Measurements from ENCODE around the gene TICRR.

The TICRR gene

DNA sequence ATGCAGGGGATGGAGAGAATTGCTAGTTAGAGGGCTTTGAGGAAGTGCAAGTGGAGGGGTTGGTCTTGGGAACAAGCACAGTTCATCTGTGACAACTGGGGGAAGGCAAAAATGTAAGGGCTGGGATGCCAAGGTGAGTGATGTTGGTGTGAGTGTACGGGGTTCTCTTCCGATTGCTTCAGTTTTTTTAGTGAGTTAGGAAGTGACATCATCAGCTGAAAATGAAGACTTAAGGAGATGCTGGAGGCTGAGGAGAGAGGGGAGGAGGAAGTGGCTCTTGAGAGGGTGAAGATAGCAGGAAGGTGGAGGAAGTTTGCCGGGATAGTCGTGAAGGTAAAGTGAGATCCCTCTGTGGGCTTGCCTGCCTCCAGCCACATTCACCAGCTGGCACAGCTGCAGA lies 12.7 kb downstream of the TICRR start:
- H3K4ac ChIP-seq (ENCODE audit: low read depth, low read length), result no peak overlapping the region
- no peak overlapping the region for H4K8ac ChIP-seq (ENCODE audit: low read depth, low read length)
- no peak overlapping the region for H3K4me3 ChIP-seq (ENCODE audit: low read depth, low read length)
- H3K79me2 ChIP-seq (ENCODE audit: control insufficient read depth, insufficient read depth, low read length, poor library complexity), result no peaks in the 10 kb centered on the region
- H3K23ac ChIP-seq (ENCODE audit: low read length), result no peak overlapping the region
- H2AFZ ChIP-seq (ENCODE audit: insufficient read depth, low read length, poor library complexity), result no peak overlapping the region
- no peak overlapping the region for H3K9ac ChIP-seq (ENCODE audit: low read length)
- no peak overlapping the region for H2BK12ac ChIP-seq (ENCODE audit: low read length)
- no peak overlapping the region for H3K14ac ChIP-seq (ENCODE audit: low read length)
- H4K12ac ChIP-seq (ENCODE audit: low read depth, low read length), result no peak overlapping the region
- H4K91ac ChIP-seq (ENCODE audit: low read depth, low read length), result no peak overlapping the region
- H3K27ac ChIP-seq (ENCODE audit: low read depth, low read length), result no peak overlapping the region
- WGBS (ENCODE audit: extremely low coverage, insufficient coverage, insufficient read length), result no CpG with 5 or more reads among the region's 4 CpGs
- H3K79me1 ChIP-seq (ENCODE audit: low read length), result no peaks in the 10 kb centered on the region
- peaks cover 17 to 41% of the 10 kb centered on the region in 2 experiments for H3K36me3 ChIP-seq (ENCODE audit: control insufficient read depth in 1 of 2, insufficient read depth in 2 of 2, low read length in 2 of 2)
- peak in 1 of 2 donors; percentile 47 for DNase-seq
- H3K9me3 ChIP-seq (ENCODE audit: insufficient read depth, low read depth, low read length), result no peaks in the 10 kb centered on the region
- no peak overlapping the region for H2BK5ac ChIP-seq (ENCODE audit: low read depth, low read length, poor library complexity)
- H3K18ac ChIP-seq (ENCODE audit: low read length), result no peak overlapping the region
- no peaks in the 10 kb centered on the region for H3K4me1 ChIP-seq (ENCODE audit: control insufficient read depth in 1 of 2, insufficient read depth in 2 of 2, low read length in 2 of 2)
- no peak overlapping the region for H2BK120ac ChIP-seq (ENCODE audit: insufficient read depth, low read length, poor library complexity)
- no peaks in the 10 kb centered on the region for H3K27me3 ChIP-seq (ENCODE audit: insufficient read depth, low read length)
- H2AK5ac ChIP-seq (ENCODE audit: low read length), result no peak overlapping the region
- no peak overlapping the region for H3K4me2 ChIP-seq (ENCODE audit: low read length)

DNA sequence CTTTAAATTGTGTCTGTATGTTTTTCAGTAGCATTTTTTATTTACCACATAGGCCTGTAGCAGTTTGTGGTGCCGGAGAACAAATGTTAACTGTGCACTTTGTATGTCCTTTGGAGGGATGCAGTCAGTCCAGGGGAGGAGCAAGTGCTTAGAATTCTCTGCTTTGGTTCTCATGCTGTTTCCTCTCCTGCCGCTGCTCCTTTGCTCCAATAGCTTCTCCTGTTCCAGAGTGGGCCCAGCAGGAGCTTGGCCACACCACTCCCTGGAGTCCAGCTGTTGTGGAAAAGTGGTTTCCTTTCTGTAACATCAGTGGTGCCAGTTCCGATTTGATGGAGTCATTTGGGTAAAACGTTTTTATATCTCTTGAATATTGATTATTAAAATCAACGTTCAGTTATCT lies 16.6 kb downstream of the TICRR start:
- Histone ChIP-seq H3K9me3 (ENCODE audit: insufficient read depth, low read depth, low read length) (no peaks in the 10 kb centered on the region), H3K79me1 (ENCODE audit: low read length) (no peaks in the 10 kb centered on the region), H2BK5ac (ENCODE audit: low read depth, low read length, poor library complexity) (no peak overlapping the region), H3K18ac (ENCODE audit: low read length) (no peak overlapping the region), H3K4me1 (ENCODE audit: control insufficient read depth in 1 of 2, insufficient read depth in 2 of 2, low read length in 2 of 2) (no peaks in the 10 kb centered on the region), H3K9ac (ENCODE audit: low read length) (no peak overlapping the region), H3K79me2 (ENCODE audit: control insufficient read depth, insufficient read depth, low read length, poor library complexity) (no peaks in the 10 kb centered on the region), H4K8ac (ENCODE audit: low read depth, low read length) (no peak overlapping the region), H2AK5ac (ENCODE audit: low read length) (no peak overlapping the region), H3K23ac (ENCODE audit: low read length) (no peak overlapping the region), H2BK120ac (ENCODE audit: insufficient read depth, low read length, poor library complexity) (no peak overlapping the region), H3K36me3 (ENCODE audit: control insufficient read depth in 1 of 2, insufficient read depth in 2 of 2, low read length in 2 of 2) (peaks cover 13 to 34% of the 10 kb centered on the region in 2 experiments), H3K14ac (ENCODE audit: low read length) (no peak overlapping the region), H3K27ac (ENCODE audit: low read depth, low read length) (no peak overlapping the region), H4K12ac (ENCODE audit: low read depth, low read length) (no peak overlapping the region), H3K27me3 (ENCODE audit: insufficient read depth, low read length) (no peaks in the 10 kb centered on the region), H3K4me2 (ENCODE audit: low read length) (no peak overlapping the region), H4K91ac (ENCODE audit: low read depth, low read length) (no peak overlapping the region), H3K4ac (ENCODE audit: low read depth, low read length) (no peak overlapping the region), H2BK12ac (ENCODE audit: low read length) (no peak overlapping the region), H2AFZ (ENCODE audit: insufficient read depth, low read length, poor library complexity) (no peak overlapping the region), H3K4me3 (ENCODE audit: low read depth, low read length) (no peak overlapping the region)
- WGBS (ENCODE audit: extremely low coverage, insufficient coverage, insufficient read length), result no CpG with 5 or more reads among the region's 5 CpGs
- no peak for DNase-seq

DNA sequence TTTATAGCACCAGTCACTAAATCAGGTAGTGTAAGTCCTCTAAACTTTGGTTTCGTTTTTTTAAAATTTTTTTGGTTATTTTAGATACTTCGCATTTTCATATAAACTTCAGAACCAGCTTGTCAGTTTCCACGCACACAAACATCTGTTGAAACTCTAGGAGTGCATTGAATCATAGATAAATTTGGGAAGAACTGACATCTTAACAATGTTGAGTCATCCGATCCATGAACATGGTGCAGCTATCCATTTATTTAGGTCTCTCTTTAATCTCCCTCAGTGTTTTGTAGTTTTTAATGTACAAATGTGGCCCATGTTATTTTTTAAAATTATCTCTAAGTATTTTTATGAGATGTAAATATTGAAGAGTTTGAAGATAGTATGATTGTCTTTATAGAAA lies 17.7 kb downstream of the TICRR start:
- no peaks in the 10 kb centered on the region for H3K79me1 ChIP-seq (ENCODE audit: low read length)
- H3K18ac ChIP-seq (ENCODE audit: low read length), result no peak overlapping the region
- no peak overlapping the region for H3K14ac ChIP-seq (ENCODE audit: low read length)
- no peak overlapping the region for H3K4ac ChIP-seq (ENCODE audit: low read depth, low read length)
- H4K12ac ChIP-seq (ENCODE audit: low read depth, low read length), result no peak overlapping the region
- no peak overlapping the region for H3K27ac ChIP-seq (ENCODE audit: low read depth, low read length)
- H3K4me2 ChIP-seq (ENCODE audit: low read length), result no peak overlapping the region
- no peak for DNase-seq
- H2AK5ac ChIP-seq (ENCODE audit: low read length), result no peak overlapping the region
- H2AFZ ChIP-seq (ENCODE audit: insufficient read depth, low read length, poor library complexity), result no peak overlapping the region
- no peak overlapping the region for H3K4me3 ChIP-seq (ENCODE audit: low read depth, low read length)
- no peak overlapping the region for H2BK12ac ChIP-seq (ENCODE audit: low read length)
- WGBS (ENCODE audit: extremely low coverage, insufficient coverage, insufficient read length), result no CpG with 5 or more reads among the region's 4 CpGs
- H2BK5ac ChIP-seq (ENCODE audit: low read depth, low read length, poor library complexity), result no peak overlapping the region
- no peaks in the 10 kb centered on the region for H3K4me1 ChIP-seq (ENCODE audit: control insufficient read depth in 1 of 2, insufficient read depth in 2 of 2, low read length in 2 of 2)
- H2BK120ac ChIP-seq (ENCODE audit: insufficient read depth, low read length, poor library complexity), result no peak overlapping the region
- no peaks in the 10 kb centered on the region for H3K9me3 ChIP-seq (ENCODE audit: insufficient read depth, low read depth, low read length)
- H3K23ac ChIP-seq (ENCODE audit: low read length), result no peak overlapping the region
- H3K36me3 ChIP-seq (ENCODE audit: control insufficient read depth in 1 of 2, insufficient read depth in 2 of 2, low read length in 2 of 2), result peaks cover 13 to 26% of the 10 kb centered on the region in 2 experiments
- no peaks in the 10 kb centered on the region for H3K27me3 ChIP-seq (ENCODE audit: insufficient read depth, low read length)
- no peak overlapping the region for H4K8ac ChIP-seq (ENCODE audit: low read depth, low read length)
- H3K9ac ChIP-seq (ENCODE audit: low read length), result no peak overlapping the region
- H3K79me2 ChIP-seq (ENCODE audit: control insufficient read depth, insufficient read depth, low read length, poor library complexity), result no peaks in the 10 kb centered on the region
- no peak overlapping the region for H4K91ac ChIP-seq (ENCODE audit: low read depth, low read length)

DNA sequence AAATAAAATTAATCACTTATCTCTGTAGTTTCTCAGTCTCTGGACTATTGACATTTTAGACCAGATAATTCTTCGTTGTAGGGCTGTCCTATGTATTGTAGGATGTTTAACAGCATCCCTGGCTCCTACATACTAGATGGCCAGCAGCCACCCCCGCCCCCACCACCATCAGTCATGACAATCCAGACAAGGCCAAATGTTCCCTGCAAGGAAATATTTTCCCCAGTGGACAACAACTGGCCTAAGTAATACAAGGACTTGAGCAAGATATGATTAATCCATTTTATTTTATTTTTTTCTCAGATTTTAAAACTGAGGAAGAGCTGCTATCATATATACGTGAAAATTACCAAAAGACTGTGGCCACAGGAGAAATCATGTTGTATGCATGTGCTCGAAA lies 23.8 kb downstream of the TICRR start:
- no peak overlapping the region for H3K18ac ChIP-seq (ENCODE audit: low read length)
- H2AK5ac ChIP-seq (ENCODE audit: low read length), result no peak overlapping the region
- H3K4me3 ChIP-seq (ENCODE audit: low read depth, low read length), result no peak overlapping the region
- no peaks in the 10 kb centered on the region for H3K9me3 ChIP-seq (ENCODE audit: insufficient read depth, low read depth, low read length)
- H3K27ac ChIP-seq (ENCODE audit: low read depth, low read length), result no peak overlapping the region
- no peaks in the 10 kb centered on the region for H3K79me2 ChIP-seq (ENCODE audit: control insufficient read depth, insufficient read depth, low read length, poor library complexity)
- WGBS (ENCODE audit: extremely low coverage, insufficient coverage, insufficient read length), result no CpG with 5 or more reads among the region's 4 CpGs
- no peak overlapping the region for H3K23ac ChIP-seq (ENCODE audit: low read length)
- no peak overlapping the region for H3K9ac ChIP-seq (ENCODE audit: low read length)
- no peak for DNase-seq
- H2AFZ ChIP-seq (ENCODE audit: insufficient read depth, low read length, poor library complexity), result no peak overlapping the region
- H2BK5ac ChIP-seq (ENCODE audit: low read depth, low read length, poor library complexity), result no peak overlapping the region
- H3K4me2 ChIP-seq (ENCODE audit: low read length), result no peak overlapping the region
- no peaks in the 10 kb centered on the region for H3K79me1 ChIP-seq (ENCODE audit: low read length)
- no peak overlapping the region for H4K8ac ChIP-seq (ENCODE audit: low read depth, low read length)
- H3K4ac ChIP-seq (ENCODE audit: low read depth, low read length), result no peak overlapping the region
- no peak overlapping the region for H2BK120ac ChIP-seq (ENCODE audit: insufficient read depth, low read length, poor library complexity)
- no peak overlapping the region for H3K14ac ChIP-seq (ENCODE audit: low read length)
- no peak overlapping the region for H2BK12ac ChIP-seq (ENCODE audit: low read length)
- peaks cover 13 to 23% of the 10 kb centered on the region in 2 experiments for H3K36me3 ChIP-seq (ENCODE audit: control insufficient read depth in 1 of 2, insufficient read depth in 2 of 2, low read length in 2 of 2)
- H4K91ac ChIP-seq (ENCODE audit: low read depth, low read length), result no peak overlapping the region
- H3K27me3 ChIP-seq (ENCODE audit: insufficient read depth, low read length), result no peaks in the 10 kb centered on the region
- no peaks in the 10 kb centered on the region for H3K4me1 ChIP-seq (ENCODE audit: control insufficient read depth in 1 of 2, insufficient read depth in 2 of 2, low read length in 2 of 2)
- no peak overlapping the region for H4K12ac ChIP-seq (ENCODE audit: low read depth, low read length)

All from trophoblast cell (in vitro differentiated cells and primary cell).